ENCODE results near the gene PAX6.

PAX6 gene

DNA sequence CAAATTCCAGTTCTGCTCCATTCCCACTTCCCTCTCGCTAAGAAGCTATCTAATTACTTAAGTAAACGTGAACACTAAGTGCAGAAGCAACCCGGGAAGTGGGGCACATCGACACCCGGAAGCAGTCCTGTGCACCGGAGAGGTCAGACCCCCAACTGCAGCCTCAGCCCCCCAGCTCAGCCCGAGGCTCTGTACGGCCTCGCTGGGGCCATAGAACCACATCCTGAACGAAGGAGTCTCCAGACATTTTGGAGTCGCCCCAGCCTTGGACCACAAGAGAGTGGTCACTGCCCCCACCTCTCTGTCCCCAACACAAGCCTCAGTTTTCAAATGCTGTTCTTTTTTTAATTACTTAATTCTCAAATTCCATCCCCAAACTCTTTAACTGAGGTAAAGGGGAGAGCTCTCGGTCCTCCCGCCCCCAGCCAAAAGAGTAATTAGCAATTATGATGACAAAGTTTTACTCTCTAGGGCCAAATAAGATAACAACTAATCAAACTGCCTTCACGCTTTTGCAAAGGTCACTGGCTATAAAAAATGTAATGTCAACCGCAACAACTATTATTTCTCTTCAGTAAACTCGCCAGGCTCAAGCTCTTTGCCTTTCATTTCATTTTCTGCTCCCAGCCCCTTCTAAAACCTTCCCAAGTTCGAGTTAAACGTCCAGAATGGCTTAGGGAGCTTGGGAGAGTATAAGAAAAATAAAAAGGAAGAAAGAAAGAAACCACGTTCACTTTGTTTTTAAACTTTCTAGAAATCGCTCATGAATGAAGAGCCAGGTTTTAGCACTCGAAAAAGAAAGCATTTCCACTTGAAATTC is 2.2 kb downstream of the PAX6 start:
- no peak overlapping the region for H2BK5ac ChIP-seq (ENCODE audit: low read length)
- H3K18ac ChIP-seq (ENCODE audit: low read length): peak overlapping the region; percentile 94
- no peak overlapping the region for H3K27ac ChIP-seq (replicated peaks; ENCODE audit: low read length)
- H3K4me1 ChIP-seq (ENCODE audit: control insufficient read depth in 2 of 2, insufficient read depth in 1 of 2, low read depth in 1 of 2, low read length in 2 of 2): peaks cover 14 to 22% of the 10 kb centered on the region in 2 donors
- no peak overlapping the region for H3K14ac ChIP-seq (ENCODE audit: low read length)
- no peak for DNase-seq (ENCODE audit: low spot score)
- H3K4me3 ChIP-seq (ENCODE audit: low read length in 2 of 2): peak overlapping the region; percentile 59 to 93
- no peak overlapping the region for H2BK120ac ChIP-seq (ENCODE audit: low read depth, low read length)
- peaks cover 0 to 10% of the 10 kb centered on the region in 2 donors for H3K9me3 ChIP-seq (replicated peaks in 1 of 2; ENCODE audit: control insufficient read depth in 2 of 2, insufficient read depth in 1 of 2, low read depth in 1 of 2, low read length in 2 of 2)
- no peak overlapping the region for H3K23ac ChIP-seq (ENCODE audit: low read depth, low read length, poor library complexity)
- H2AK5ac ChIP-seq (ENCODE audit: low read depth, low read length): peak overlapping the region; percentile 46
- WGBS, 2 donors (ENCODE audit: extremely low coverage in 2 of 2, insufficient read length in 2 of 2, insufficient replicate concordance in 1 of 2): no CpG with 5 or more reads among the region's 21 CpGs
- peaks cover 0 to 7% (median 0%) of the 10 kb centered on the region in 3 experiments for H3K27me3 ChIP-seq (ENCODE audit: control insufficient read depth in 3 of 3, insufficient read depth in 3 of 3, low read depth in 1 of 3, low read length in 3 of 3)
- H2BK12ac ChIP-seq (ENCODE audit: low read length): no peak overlapping the region
- H3K4ac ChIP-seq (ENCODE audit: low read length): no peak overlapping the region
- H4K8ac ChIP-seq (ENCODE audit: low read depth, low read length): no peak overlapping the region
- no peak overlapping the region for H2BK15ac ChIP-seq (ENCODE audit: low read length)
- peak overlapping the region; percentile 80 for H2AFZ ChIP-seq (ENCODE audit: low read length)
- H3K36me3 ChIP-seq (replicated peaks in 1 of 2; ENCODE audit: control insufficient read depth in 2 of 2, insufficient read depth in 2 of 2, low read length in 2 of 2): peaks cover 0 to 43% of the 10 kb centered on the region in 2 donors
- peaks cover 10% of the 10 kb centered on the region for H3K79me1 ChIP-seq (ENCODE audit: low read depth, low read length)
- no peak overlapping the region for H4K91ac ChIP-seq (ENCODE audit: low read depth, low read length, poor library complexity)
- H3K4me2 ChIP-seq (ENCODE audit: insufficient read depth, low read length, poor library complexity, severe bottlenecking): peak overlapping the region; percentile 67
- peak overlapping the region; percentile 82 for H3K9ac ChIP-seq (ENCODE audit: low read depth, low read length, poor library complexity)

DNA sequence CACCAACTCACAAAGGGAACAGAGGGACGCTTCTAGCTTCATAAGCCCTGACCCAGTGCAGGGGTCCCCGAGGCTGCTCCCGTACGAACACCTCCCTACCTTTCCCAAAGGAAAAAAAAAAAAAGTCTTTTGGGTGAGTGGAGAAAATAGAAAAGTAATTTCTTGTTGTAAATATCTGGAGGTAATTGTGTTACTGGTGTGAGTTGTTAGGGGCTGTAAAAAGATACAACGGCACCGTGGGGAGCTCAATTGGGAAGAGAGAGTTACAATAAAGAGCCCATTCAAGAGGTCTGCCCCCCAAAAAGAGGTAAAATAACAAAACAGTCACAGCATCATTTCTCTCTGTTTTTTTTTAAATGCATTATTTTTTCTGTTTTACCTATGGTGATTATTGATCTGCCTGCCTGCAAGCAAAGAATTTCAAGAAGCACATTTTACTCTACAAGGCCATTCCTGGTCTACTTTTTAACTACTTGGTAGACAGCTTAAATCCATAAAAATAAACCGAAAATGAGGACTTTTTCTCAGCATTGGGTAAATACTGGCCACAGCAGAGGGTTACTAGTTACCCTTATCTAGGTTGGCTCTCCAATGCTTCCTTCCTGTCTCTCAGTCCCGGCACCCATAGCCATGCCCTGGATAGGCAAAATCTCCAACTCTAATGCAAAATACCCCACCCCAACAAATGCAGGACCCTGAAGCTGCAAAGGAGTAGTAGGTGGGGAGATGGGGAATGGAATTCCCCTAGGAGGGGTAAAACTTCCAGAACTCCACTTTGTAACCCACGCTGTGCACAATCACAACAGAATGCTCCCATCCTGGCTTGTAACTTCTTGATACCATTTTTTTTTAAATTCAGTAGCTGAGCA is 3.1 kb downstream of the PAX6 start:
- no peak overlapping the region for H4K91ac ChIP-seq (ENCODE audit: low read depth, low read length, poor library complexity)
- H3K9me3 ChIP-seq (replicated peaks in 1 of 2; ENCODE audit: control insufficient read depth in 2 of 2, insufficient read depth in 1 of 2, low read depth in 1 of 2, low read length in 2 of 2): peaks cover 0 to 10% of the 10 kb centered on the region in 2 donors
- H2BK15ac ChIP-seq (ENCODE audit: low read length): no peak overlapping the region
- H3K27ac ChIP-seq (replicated peaks; ENCODE audit: low read length): no peak overlapping the region
- no peak overlapping the region for H3K14ac ChIP-seq (ENCODE audit: low read length)
- H3K9ac ChIP-seq (ENCODE audit: low read depth, low read length, poor library complexity): peak overlapping the region; percentile 47
- H2BK5ac ChIP-seq (ENCODE audit: low read length): no peak overlapping the region
- peaks cover 10% of the 10 kb centered on the region for H3K79me1 ChIP-seq (ENCODE audit: low read depth, low read length)
- H3K4me1 ChIP-seq (ENCODE audit: control insufficient read depth in 2 of 2, insufficient read depth in 1 of 2, low read depth in 1 of 2, low read length in 2 of 2): peaks cover 11 to 29% of the 10 kb centered on the region in 2 donors
- no peak overlapping the region for H3K4ac ChIP-seq (ENCODE audit: low read length)
- H2AK5ac ChIP-seq (ENCODE audit: low read depth, low read length): no peak overlapping the region
- no peak for DNase-seq (ENCODE audit: low spot score)
- peaks cover 2 to 52% of the 10 kb centered on the region in 2 donors for H3K36me3 ChIP-seq (replicated peaks in 1 of 2; ENCODE audit: control insufficient read depth in 2 of 2, insufficient read depth in 2 of 2, low read length in 2 of 2)
- H3K4me3 ChIP-seq (ENCODE audit: low read length in 2 of 2): peak overlapping the region; percentile 59 to 93
- peaks cover 0 to 13% (median 0%) of the 10 kb centered on the region in 3 experiments for H3K27me3 ChIP-seq (ENCODE audit: control insufficient read depth in 3 of 3, insufficient read depth in 3 of 3, low read depth in 1 of 3, low read length in 3 of 3)
- peak overlapping the region; percentile 7 for H3K18ac ChIP-seq (ENCODE audit: low read length)
- no peak overlapping the region for H3K23ac ChIP-seq (ENCODE audit: low read depth, low read length, poor library complexity)
- H2AFZ ChIP-seq (ENCODE audit: low read length): peak overlapping the region; percentile 32
- H3K4me2 ChIP-seq (ENCODE audit: insufficient read depth, low read length, poor library complexity, severe bottlenecking): peak overlapping the region; percentile 67
- WGBS, 2 donors (ENCODE audit: extremely low coverage in 2 of 2, insufficient read length in 2 of 2, insufficient replicate concordance in 1 of 2): no CpG with 5 or more reads among the region's 9 CpGs
- H2BK12ac ChIP-seq (ENCODE audit: low read length): no peak overlapping the region
- no peak overlapping the region for H2BK120ac ChIP-seq (ENCODE audit: low read depth, low read length)
- no peak overlapping the region for H4K8ac ChIP-seq (ENCODE audit: low read depth, low read length)

- Histone ChIP-seq H3K9ac (ENCODE audit: low read depth, low read length, poor library complexity) (no peak overlapping the region), H3K14ac (ENCODE audit: low read length) (no peak overlapping the region), H3K79me1 (ENCODE audit: low read depth, low read length) (peaks cover 13% of the 10 kb centered on the region), H3K4me1 (ENCODE audit: control insufficient read depth in 2 of 2, insufficient read depth in 1 of 2, low read depth in 1 of 2, low read length in 2 of 2) (peaks cover 11 to 32% of the 10 kb centered on the region in 2 donors), H4K91ac (ENCODE audit: low read depth, low read length, poor library complexity) (no peak overlapping the region), H3K36me3 (replicated peaks in 1 of 2; ENCODE audit: control insufficient read depth in 2 of 2, insufficient read depth in 2 of 2, low read length in 2 of 2) (peaks cover 6 to 59% of the 10 kb centered on the region in 2 donors), H2BK120ac (ENCODE audit: low read depth, low read length) (no peak overlapping the region), H3K4me3 (ENCODE audit: low read length in 2 of 2) (peak overlapping the region; percentile 59 to 81), H3K18ac (ENCODE audit: low read length) (peak overlapping the region; percentile 60), H2AK5ac (ENCODE audit: low read depth, low read length) (no peak overlapping the region), H3K27ac (replicated peaks; ENCODE audit: low read length) (no peak overlapping the region), H3K4me2 (ENCODE audit: insufficient read depth, low read length, poor library complexity, severe bottlenecking) (peak overlapping the region; percentile 67), H3K27me3 (ENCODE audit: control insufficient read depth in 3 of 3, insufficient read depth in 3 of 3, low read depth in 1 of 3, low read length in 3 of 3) (peaks cover 0 to 17% (median 0%) of the 10 kb centered on the region in 3 experiments), H3K23ac (ENCODE audit: low read depth, low read length, poor library complexity) (no peak overlapping the region), H2BK12ac (ENCODE audit: low read length) (no peak overlapping the region), H3K4ac (ENCODE audit: low read length) (no peak overlapping the region), H2BK5ac (ENCODE audit: low read length) (no peak overlapping the region), H4K8ac (ENCODE audit: low read depth, low read length) (no peak overlapping the region), H2AFZ (ENCODE audit: low read length) (no peak overlapping the region), H3K9me3 (replicated peaks in 1 of 2; ENCODE audit: control insufficient read depth in 2 of 2, insufficient read depth in 1 of 2, low read depth in 1 of 2, low read length in 2 of 2) (peaks cover 0 to 10% of the 10 kb centered on the region in 2 donors), H2BK15ac (ENCODE audit: low read length) (no peak overlapping the region)
- WGBS, 2 donors (ENCODE audit: extremely low coverage in 2 of 2, insufficient read length in 2 of 2, insufficient replicate concordance in 1 of 2): no CpG with 5 or more reads among the region's 13 CpGs
- DNase-seq (ENCODE audit: low spot score): no peak
These were observed 4.0 kb downstream of the PAX6 start for GRCh38 chr11:31806928-31807798.
